ENCODE results near the gene CDYL.

Gene CDYL

GRCh38 chr6:4775494-4776130 lies 592 bp upstream of the CDYL start:
- peak; percentile 94 for DNase-seq

DNA sequence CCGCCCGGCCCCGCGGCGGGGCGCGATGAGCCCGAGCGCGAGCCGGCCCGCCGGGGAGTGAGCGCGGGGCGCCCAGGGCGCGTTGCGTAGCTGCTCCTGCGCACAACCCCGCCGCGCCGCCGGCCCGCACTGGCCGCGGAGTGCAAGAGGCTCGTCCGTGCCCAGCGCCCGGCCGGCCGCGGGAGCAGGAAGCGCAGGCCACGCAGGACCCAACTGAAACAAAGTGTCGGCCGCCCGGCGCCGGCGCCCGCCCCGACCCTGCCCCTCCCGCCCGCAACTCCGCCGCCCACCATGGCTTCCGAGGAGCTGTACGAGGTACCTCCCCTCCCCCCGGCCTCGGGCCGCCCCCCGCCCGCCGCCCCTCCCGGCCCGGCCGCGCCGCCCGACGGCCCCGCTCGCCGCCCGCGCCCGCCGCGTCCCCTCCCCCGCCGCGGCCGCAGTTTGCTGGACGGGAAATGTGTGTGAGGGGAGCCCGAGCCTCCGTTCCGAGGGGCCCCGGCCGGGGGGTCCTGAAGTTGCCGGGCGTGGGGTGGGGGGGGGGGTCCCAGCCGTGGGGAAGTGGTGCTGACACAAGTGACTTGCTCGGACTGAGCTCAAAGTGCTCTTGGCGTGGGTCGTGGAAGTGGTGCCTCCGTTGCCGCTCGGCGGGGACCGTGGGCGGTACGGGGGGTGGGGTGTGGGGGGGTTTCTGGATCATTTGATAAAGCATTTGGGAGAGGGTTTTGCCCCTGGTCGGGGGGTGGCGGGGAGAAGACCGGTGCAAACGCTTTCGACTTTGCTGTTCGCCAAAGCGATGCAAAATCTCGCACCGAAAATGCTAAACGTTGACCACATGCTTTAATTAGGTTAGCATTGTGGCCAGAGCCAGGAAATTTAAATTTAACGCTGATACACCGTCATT lies 539 bp downstream of the CDYL start:
- peak; percentile 77 for DNase-seq

- no peak for DNase-seq
Observed at GRCh38 chr6:4777394-4777935, 1.3 kb downstream of the CDYL start.

DNA sequence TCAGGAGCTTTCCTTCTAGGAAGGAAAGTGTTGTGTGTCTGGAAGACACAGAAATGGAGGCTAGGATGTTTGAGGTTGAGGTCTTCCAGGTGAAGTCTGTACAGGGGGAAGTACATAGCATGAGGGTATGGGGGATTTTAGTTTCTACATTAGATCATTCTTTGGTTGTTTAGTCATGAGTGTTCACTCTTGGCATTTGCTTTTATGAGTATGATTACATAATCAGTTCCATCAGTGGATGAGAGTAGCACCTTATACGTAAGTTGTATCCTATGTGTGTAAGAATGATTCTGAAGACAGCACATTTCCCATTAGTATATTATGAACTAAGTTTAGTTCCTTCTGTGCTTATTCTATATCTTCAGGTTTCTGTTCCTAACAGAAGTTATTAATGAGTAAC lies 1.9 kb downstream of the CDYL start:
- no peak for DNase-seq

DNA sequence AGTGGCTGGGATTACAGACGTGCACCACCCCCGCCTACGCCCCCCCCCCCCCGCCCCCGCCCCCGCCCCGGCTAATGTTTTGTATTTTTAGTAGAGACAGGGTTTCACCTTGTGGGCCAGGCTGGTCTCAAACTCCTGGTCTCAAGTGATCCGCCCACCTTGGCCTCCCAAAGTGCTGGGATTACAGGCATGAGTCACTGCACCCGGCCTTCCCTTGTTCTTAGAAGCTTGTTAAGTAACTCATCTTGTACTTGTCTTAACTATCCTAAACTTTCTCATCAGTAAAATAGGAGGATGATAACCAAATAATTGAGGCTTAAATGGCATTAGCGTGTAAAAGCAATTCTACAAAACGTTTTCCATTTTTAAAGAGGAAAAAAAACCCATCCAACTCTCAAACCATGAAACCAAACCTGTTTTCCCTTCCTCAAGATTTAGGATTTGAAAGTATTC lies 4.2 kb downstream of the CDYL start:
- DNase-seq = peak; percentile 92

DNA sequence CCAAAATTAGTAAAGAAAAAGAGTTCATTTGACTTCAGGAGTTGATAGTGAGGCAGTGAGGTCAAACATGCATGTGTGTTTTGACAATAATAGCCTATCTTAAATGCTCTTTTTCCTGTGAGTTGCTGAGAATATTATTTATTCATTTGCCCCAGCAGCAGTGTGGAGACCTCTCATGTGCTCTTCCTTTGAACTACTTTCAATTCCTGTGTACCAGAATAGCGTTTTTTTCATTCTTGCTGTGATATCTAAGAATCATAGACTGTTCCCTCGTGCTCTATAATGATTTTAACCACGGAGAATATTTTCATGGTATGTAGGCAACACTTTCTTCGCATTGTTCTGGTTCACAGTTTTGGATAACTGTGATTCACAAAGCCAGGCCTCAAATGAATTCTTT lies 5.2 kb downstream of the CDYL start:
- DNase-seq = no peak

GRCh38 chr6:4781967-4782575 lies 5.9 kb downstream of the CDYL start:
- DNase-seq = no peak

GRCh38 chr6:4786996-4787395 lies 10.8 kb downstream of the CDYL start:
- DNase-seq = no peak

DNA sequence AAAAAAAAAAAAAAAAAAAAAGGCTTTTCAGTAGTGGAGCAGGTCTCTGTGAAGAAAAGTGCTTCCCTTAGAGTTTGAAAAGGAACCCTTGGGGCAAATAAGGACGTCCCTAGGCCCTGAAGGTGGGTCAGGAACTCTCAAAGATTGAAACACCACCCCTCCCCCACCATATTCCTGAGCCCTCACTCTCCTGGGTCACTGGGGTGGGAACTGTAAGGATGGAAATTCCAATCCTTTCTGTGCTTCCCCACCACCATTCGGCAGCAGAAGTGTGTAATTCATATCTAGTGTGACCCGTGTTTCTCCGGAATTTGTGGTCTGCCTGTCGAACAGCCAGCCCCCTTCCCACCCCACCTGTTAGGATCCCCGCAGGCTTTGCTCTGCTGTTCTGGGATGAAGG lies 12.3 kb downstream of the CDYL start:
- DNase-seq = no peak

GRCh38 chr6:4788953-4789584 lies 12.9 kb downstream of the CDYL start:
- no peak for DNase-seq

DNA sequence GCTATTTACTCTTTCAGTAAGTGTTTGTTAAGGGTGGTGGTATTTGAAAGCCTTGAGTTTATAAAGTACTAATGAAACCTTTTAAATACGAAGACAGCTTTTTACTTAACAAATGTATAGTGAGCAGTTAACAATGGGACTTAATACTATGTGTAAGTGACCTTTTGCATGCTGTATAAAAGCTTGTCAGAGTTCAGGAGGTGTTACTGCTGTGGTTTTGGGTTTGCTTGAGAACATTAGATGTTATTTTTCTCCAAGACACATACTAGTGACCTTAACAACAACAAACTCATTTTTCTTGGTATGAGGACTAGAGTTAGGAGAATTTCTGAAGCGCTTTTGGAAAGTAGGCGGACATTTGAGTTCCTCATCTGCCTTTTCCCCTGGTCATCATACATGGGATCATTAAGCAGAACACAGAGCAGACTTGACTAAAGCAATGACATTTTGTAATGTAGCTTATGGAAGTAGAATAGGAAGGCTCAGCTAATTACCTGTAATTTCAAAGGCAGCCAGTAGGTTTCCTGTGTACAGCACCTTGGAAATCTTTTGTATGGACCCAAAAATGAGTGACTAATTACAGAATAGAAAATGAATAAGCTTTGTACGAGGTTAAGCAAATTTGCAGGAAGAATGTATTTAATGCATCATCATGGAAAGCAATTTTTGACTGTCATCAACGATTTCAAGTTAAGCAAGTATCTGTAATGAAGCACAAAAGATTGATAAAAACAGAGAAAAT lies 14.1 kb downstream of the CDYL start:
- DNase-seq = no peak

DNA sequence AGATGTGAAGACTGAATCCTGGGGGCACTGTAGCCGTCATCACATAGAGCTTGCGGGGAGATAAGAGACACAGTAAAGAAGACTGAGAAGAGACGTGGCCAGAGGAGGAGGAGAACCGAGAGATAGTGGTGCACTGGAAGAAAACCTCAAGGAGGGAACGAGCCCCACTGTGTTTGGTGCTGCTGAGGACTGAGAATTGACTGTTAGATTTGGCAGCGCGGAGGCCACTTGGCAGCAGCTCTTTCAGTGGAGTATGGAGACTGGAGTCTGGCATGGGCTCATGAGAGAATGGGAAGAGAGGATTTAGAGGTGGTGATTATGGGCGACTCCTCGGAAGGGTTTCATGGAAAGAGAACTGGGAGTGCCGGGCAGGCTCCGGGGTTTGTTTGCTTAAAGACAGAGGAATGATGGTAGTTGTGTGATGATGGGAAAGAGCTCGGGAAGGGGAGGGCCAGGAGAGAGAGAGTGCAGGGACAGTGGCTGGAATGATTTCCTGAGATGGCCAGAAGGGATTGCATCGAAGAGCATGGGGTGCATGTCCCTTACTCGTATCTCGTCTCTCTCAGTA lies 18.0 kb downstream of the CDYL start:
- peak; percentile 64 for DNase-seq

GRCh38 chr6:4797587-4797986 lies 21.4 kb downstream of the CDYL start:
- no peak for DNase-seq

DNA sequence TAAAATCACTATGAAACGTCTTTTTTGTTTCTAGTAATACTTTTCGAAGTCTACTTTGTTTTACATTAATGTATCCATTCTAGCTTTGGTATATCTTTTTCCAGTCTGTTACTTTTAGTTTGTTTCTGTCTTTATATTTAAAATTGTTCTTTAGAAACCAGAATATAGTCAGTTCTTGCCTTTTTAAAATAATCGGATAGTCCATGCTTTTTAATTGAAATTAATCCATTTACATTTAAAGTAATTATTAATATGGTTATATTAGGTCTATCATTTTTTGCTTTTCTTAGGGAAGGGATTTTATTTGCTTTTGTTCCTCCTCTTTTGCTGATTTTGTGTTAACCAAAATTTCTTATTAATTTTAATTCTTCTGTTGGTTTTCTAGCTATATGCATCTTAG lies 23.7 kb downstream of the CDYL start:
- DNase-seq = no peak

DNA sequence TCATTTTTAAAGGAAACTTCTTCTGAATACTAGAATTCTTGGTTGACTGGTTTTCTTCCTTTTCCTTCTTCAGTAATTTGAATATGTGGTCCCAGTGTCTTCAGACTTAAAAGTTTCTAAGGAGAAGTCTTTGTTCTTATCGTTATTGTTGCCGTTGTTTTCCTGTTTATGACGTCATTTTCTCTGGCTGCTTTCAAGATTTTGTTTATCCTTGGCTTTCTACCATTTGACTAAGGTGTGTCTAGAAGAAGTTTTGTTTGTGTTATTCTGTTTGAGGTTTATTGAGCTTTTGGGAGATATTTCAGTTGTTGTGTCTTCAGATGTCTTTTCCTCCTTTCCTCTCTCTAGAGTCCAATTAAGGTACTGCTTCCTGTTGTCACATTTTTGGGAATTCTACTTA lies 24.5 kb downstream of the CDYL start:
- no peak for DNase-seq

- DNase-seq = no peak
Observed at GRCh38 chr6:4801491-4802110, 25.4 kb downstream of the CDYL start.

- no peak for DNase-seq
Observed at GRCh38 chr6:4802312-4802935, 26.2 kb downstream of the CDYL start.

DNA sequence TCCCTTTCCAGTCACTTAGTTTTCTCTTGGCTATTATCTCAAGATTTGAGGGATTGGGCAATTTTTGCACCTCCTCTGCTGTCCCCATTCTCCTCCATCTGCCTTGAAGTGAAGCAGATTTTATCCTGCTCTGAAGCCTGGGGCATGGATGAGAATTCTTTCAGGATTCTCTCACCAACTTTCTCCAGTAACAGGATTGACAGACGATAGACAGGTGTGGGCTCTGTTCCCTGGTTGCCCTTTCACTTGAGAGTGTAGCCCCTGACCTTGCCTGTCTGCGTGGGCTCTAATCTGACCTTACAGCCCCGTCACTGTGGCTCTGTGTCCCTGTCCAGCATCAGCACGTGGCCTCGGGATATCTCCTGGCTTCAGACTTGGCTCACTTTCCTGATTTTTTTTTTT lies 27.1 kb downstream of the CDYL start:
- peak; percentile 85 for DNase-seq

GRCh38 chr6:4804095-4804494 lies 27.9 kb downstream of the CDYL start:
- peak; percentile 80 for DNase-seq

DNA sequence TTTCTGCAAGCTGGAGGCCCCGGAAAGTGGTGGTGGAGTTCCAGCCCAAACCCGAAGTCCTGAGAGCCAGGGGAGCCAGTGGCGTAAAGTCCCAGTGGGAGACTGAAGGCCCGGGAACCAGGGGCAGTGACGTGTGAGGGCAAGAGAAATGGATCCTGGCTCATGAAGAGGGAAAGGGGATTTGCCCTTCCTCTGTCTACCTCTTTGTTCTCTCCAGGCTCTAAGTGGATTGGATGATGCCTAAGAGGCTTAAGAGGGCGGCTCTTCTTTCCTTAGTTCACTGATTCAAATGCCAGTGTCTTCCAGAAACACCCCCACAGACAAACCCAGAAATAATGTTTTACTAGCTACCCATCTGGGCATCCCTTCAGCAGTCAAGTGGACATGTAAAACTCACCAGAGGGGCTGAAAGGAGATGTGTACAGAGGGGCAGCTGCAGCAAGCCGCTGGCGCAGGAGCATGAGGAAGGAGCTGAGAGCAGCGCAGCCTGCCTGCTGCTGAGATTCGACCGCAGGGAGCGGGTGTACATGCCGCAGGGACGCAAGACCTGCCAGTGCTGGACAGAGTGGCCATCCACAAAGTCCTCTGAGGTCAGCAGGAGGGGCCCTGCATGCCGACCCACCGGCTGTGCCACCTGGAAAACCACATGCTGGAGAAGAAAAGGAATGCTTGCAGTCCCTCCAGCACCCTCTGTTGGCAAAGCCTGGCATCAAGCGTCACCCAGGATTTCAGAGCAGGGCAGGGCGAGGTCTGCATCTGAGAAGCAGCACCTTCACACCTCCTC lies 29.5 kb downstream of the CDYL start:
- peak; percentile 74 for DNase-seq

Data from islet precursor cell (in vitro differentiated cells).